ENCODE measurements around the gene CDYL. TPM values are rescaled to one million over a fixed set of nuclear protein-coding genes. Genes with fewer than 3 reads are reported as not detected.
A peak's percentile ranks its signal among the peaks of the same experiment; 100 is the strongest.

The CDYL gene
- total and polyA plus RNA-seq, 8 donors = 26.9 to 32.3 (median 29.1) TPM

DNA sequence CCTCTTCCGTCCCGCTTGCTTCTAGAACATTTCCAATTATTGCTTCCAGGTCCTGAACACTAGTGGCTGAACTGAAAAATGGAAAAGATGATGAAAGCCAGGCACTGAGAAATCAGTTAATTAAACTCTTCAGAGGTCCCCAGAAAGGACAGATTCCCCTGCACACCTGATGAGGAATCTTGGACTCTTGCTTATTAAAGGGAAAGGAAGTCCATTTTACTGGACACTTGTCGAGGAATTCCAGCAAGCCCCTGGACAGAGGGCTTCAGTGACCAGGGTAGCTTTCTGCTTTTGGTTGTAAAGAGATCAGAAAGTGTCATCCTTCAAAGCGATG lies 47.8 kb upstream of the CDYL start:
- ATAC-seq (no peak), DNase-seq (no peak)
- Histone ChIP-seq H3K4me1 (peaks cover 0 to 8% of the 10 kb centered on the region in 2 donors), H3K9me3 (no peaks in the 10 kb centered on the region), H3K27ac (no peak overlapping the region), H3K27me3 (no peaks in the 10 kb centered on the region), H3K4me3 (no peak overlapping the region), H3K36me3 (no peaks in the 10 kb centered on the region)
- intact Hi-C loops (cut with DNase I) = no loop called here
- no peak for TF ChIP-seq CTCF (IDR thresholded peaks at IDR 0.05)

DNA sequence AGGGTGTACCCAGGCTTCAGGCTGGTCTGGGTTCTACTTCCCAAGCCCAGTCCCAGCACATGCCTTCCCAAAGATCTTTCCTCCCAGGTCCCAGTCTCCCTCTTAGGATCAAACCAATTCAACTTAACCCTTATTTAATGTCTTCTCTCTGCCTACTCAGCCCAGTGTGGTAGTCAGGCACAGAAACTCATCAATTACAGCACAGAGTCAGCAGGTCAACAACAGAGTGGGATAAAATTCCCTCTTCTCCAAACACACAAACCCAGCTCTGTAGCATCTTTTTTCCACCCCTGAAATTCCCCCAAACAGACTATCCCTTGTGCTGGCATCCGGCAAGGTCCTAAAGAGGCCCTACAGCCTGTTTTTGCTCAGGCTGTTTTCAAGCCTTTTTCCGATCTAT lies 47.3 kb upstream of the CDYL start:
- no peaks in the 10 kb centered on the region for H3K36me3 ChIP-seq
- intact Hi-C loops (cut with DNase I) = no loop called here
- H3K4me1 ChIP-seq = peaks cover 0 to 8% of the 10 kb centered on the region in 2 donors
- no peak for DNase-seq
- H3K4me3 ChIP-seq = no peak overlapping the region
- TF ChIP-seq CTCF (IDR thresholded peaks at IDR 0.05) = no peak
- H3K27me3 ChIP-seq = no peaks in the 10 kb centered on the region
- no peak for ATAC-seq
- H3K27ac ChIP-seq = no peak overlapping the region
- H3K9me3 ChIP-seq = no peaks in the 10 kb centered on the region

DNA sequence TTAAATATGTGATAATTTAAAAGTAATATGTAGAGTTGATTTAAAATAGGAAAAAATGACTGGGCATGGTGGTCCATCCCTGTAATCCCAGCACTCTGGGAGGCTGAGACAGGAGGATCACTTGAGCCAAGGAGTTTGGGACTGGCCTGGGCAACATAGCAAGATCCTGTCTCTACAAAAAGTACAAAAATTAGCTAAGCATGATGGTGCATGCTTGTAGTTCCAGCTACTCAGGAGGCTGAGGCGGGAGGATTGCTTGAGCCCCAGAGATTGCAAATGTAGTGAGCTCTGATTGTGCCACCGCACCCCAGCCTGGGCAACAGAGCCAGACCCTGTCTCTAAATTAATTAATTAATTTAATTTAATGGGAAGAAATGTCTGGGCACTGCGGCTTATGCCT lies 44.2 kb upstream of the CDYL start:
- H3K9me3 ChIP-seq = no peaks in the 10 kb centered on the region
- H3K36me3 ChIP-seq = no peaks in the 10 kb centered on the region
- DNase-seq = no peak
- H3K4me1 ChIP-seq = peaks cover 0 to 8% of the 10 kb centered on the region in 2 donors
- no peak overlapping the region for H3K27ac ChIP-seq
- intact Hi-C loops (cut with DNase I) = no loop called here
- no peak overlapping the region for H3K4me3 ChIP-seq
- no peaks in the 10 kb centered on the region for H3K27me3 ChIP-seq
- TF ChIP-seq CTCF (IDR thresholded peaks at IDR 0.05) = no peak
- no peak for ATAC-seq

DNA sequence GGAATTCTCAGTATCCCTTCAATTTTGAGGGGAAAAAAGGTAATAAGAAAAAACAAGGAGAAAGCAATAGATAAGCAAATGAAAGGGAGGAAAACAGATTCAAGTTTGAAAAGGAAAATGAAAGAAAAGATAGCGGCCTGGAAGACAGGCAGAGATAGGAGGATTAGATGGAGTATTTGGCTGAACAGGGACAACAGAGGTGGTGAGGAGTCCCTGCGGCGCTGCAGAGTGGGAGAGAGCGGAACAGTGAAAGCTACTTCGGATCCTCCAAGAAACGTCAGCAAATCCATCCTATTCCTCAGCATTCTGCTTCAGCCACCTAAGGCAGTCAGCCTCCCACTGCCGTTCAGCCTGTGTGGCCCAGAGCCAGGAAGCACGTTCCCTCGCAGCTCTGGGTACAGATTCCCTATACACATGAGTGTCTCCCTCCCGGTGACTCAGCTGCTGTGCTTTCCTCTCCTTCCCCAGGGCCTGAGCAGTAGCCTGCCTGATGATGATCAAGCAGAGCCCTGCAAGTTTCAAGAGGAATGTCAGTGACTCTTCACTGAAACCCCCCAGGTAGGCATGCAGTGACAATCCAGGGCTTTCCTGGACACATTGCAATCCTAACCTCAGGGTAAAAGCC lies 43.4 kb upstream of the CDYL start:
- DNase-seq = peak in 3 of 4 donors; percentile 35 to 54 (median 51)
- H3K4me1 ChIP-seq = peaks cover 0 to 8% of the 10 kb centered on the region in 2 donors
- H3K4me3 ChIP-seq = no peak overlapping the region
- peak; percentile 87 for ATAC-seq
- H3K36me3 ChIP-seq = no peaks in the 10 kb centered on the region
- H3K27me3 ChIP-seq = no peaks in the 10 kb centered on the region
- no peaks in the 10 kb centered on the region for H3K9me3 ChIP-seq
- intact Hi-C loops (cut with DNase I) = no loop called here
- no peak overlapping the region for H3K27ac ChIP-seq
- TF ChIP-seq CTCF (IDR thresholded peaks at IDR 0.05) = no peak

DNA sequence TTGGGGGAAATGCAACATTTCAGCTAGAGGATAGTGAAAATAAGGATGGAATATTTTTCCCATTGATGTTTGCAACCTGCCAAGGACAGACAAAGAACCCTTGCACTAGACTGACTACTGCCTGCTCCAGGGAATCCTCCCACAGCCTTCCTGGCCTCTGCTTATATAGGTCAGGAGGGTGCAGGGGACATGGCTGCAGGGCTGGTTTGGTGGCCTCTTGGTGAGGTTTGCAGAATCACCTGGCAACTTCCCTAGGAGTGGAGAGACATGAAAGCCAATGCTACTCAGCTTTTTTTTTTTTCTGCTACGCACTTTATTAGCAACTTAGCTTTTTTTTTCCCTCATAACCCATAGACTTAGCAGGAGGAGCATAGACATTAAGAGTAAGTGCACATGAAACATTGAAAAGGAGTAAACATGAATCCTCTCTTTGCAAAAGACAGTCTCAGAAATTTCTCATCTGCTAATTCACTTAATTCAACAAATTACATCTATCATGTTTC lies 39.8 kb upstream of the CDYL start:
- H3K36me3 ChIP-seq = no peaks in the 10 kb centered on the region
- H3K27ac ChIP-seq = no peak overlapping the region
- no peaks in the 10 kb centered on the region for H3K27me3 ChIP-seq
- DNase-seq (peak in 1 of 4 donors; percentile 22), ATAC-seq (no peak)
- no peak overlapping the region for H3K4me3 ChIP-seq
- no peak for TF ChIP-seq CTCF (IDR thresholded peaks at IDR 0.05)
- intact Hi-C loops (cut with DNase I) = no loop called here
- H3K9me3 ChIP-seq = no peaks in the 10 kb centered on the region
- H3K4me1 ChIP-seq = peaks cover 0 to 8% of the 10 kb centered on the region in 2 donors

Measured in left lung (tissue), 10 donors.